GM21390 (cell line): ENCODE measurements around the gene EIF4E.
"Not testable (repeated sequence)": the region's sequence is repeated elsewhere in the genome, so short reads cannot be mapped to it uniquely, and the experiment has no call there.

ENCODE experiments used
- ATAC-seq: cut with Tn5 transposase; IDR thresholded peaks from one replicate; pipeline ENCODE4 v1.9.1; 2021; ENCODE audit not compliant: unreplicated experiment

Gene EIF4E

DNA sequence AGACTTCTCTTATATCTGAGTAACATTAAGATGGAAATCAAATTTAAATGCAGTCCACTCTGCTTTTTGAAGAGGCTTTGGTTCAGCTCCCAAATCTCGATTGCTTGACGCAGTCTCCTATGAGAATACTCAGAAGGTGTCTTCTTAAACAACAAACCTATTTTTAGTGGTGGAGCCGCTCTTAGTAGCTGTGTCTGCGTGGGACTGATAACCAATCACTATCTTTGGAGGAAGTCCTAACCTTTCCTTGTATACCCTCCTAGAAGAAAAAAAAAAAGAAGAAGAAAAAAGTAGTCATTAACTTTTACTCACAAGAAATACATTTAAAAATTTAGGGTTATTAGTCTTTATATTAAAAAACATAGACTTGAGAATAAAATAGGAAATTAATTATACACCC, 48.0 kb downstream of the EIF4E start:
- ATAC-seq: not testable (repeated sequence)

DNA sequence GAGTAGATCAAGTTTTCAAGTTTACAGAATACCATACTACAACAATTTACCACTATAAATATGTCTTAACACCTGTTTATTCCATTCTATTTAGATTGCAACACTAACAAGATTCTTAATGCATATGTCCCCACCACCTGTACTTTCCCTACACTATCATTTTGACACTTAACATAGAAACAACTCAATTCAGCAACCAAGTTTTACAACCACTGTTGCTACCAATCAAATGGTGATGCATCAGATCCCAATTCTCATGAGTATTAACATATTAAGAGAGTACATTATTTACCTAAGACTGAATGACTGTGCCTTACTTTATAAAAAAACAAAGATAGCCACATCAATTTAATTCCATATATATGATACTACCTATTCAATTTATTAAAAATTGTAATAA, 49.4 kb downstream of the EIF4E start:
- no peak for ATAC-seq

DNA sequence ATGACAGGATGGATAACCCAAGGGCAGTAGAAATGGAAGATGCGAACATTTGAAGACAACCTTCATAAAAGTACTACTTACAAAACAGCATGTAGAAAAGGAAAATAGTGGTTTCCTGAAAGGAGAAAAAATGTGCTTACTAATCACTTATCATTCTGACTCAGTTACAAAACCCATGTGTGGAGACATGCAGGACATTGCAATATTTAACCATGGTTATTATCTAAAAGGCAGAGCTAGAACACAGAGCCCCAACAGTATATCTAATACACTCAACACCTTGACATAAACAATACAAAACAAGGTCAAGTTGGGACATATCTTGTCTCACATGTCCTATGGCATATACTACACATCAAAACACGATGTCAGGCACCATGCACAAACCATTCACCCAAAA, 55.9 kb downstream of the EIF4E start:
- ATAC-seq: no peak

DNA sequence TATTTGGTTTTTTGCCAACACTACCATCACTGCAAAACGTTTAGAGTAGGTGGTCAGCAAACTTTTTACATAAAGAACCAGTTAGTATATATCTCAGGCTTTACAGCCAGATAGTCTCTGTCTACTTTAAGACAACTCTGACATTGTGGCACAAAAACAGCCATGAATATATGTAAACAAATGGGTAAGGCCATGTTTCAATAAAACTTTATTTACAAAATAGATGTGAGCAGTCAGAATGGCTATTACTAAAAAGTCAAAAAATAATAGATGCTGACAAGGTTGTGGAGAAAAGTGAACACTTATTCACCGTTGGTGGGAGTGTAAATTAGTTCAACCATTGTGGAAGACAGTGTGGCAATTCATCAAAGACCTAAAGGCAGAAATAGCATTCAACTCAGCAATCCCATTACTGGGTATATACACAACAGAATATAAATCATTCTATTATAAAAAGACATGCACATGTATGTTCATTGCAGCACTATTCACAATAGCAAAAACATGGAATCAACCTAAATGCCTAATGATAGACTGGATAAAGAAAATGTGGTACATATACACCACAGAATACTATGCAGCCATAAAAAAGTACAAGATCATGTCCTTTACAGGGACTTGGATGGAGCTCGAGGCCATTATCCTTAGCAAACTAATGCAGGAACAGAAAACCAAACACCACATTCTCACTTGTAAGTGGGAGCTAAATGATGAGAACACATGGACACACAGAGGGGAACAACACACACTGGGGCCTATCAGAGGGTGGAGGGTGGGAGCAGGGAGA, 56.6 kb downstream of the EIF4E start:
- ATAC-seq: not testable (repeated sequence)

DNA sequence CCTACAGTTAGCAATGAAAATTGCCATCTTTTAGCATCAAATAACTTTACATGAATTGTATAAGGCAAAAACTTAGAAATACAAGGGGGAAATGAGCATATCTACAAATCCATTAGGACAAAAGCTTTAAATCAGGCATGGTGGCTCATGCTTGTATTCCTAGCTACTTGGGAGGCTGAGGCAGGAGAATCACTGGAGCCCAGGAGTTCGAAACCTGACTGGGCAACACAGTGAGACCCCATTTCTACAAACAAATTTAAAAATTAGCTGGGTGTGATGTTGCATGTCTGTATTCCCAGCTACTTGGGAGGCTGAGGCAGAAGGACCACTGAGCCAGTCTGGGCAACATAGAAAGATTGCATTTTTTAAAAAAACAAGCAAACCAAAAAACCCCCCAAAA, 61.3 kb downstream of the EIF4E start:
- ATAC-seq: no peak

DNA sequence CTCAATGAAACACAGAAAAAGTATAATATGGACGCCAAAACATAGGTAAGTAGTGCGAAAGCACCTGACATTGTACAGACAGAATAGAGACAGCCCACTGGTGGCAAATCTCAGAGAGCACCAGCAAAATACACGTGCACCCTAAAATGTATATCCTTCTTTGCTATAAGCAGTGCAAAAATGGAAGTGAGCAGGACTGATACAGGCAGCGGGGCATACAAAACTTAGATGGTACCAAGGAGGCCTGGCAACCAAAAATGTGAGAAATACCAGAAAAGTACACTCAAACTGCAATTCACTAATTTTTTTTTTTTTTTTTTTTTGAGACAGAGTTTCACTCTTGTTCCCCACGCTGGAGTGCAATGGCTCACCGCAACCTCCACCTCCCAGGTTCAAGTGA, 63.9 kb downstream of the EIF4E start:
- no peak for ATAC-seq

DNA sequence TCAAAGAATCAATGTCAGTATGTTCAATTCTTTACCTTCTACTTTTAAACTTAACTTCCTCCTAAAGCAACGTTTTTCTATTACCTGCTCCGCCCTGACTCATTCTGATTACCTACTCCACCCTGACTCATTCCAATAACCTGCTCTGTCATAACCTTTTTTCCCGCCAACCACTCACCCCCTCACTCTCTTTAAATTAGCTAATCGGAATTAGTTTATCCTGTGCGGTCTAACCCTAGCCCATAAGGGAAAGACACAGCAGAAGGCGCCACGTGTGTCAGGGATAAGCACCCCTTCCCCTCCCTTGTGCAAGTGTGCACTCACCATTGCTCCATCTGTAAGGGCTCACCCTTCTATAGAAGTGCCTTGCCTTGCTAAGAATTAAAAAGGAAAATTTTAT, 64.4 kb downstream of the EIF4E start:
- ATAC-seq: no peak

DNA sequence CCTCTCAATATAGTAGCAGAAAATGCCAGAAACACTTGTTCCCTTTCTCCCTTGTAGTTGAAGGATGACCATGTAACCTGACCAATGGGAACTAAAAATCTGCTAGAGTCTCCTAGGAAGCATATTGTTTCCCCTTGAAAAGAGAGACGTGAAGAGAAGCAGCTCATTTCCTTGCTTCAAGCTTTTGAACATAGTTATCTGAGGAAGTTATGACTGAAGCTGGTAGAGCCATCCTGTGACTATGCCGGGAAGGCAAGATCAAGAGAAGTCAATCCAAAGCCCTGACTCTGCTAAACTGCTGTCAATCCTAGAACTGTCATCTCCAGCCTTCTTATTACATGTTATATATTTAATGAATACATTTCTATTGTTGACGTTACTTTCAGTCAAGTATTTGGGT, 66.6 kb downstream of the EIF4E start:
- ATAC-seq: no peak

DNA sequence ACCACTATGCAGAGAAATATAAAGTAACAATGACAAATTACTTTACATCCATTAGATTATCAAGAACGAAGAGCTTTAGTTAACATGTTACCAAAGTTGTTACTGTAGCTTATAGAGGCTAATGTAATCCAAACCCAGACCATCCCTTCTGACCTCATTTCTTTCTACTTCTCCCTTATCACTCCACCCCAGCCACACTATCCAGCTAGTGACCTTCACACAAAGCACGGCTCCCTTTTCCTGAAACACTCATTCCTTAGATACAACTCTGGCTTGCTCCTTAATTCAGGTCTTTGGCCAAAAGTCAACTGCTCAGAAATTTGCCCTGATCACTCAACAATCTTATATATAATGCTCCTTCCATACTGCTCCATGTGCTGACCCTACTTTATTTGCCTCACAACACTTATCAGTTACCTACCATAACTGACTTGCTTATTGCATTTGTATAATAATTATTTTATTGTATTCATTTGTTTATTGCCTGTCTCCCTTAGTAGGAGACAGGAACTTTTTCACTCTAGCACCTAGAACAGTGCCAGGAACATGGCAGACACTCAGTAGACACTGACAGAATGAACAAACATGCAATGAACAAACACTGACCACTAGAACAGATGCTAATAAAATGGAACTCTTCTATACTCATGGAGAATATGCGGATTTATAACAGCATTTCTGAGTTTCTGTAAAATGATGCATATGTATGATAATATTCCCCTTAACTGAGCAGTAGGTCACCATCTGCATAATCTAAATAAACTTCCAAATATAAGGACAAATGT, 67.6 kb downstream of the EIF4E start:
- no peak for ATAC-seq

DNA sequence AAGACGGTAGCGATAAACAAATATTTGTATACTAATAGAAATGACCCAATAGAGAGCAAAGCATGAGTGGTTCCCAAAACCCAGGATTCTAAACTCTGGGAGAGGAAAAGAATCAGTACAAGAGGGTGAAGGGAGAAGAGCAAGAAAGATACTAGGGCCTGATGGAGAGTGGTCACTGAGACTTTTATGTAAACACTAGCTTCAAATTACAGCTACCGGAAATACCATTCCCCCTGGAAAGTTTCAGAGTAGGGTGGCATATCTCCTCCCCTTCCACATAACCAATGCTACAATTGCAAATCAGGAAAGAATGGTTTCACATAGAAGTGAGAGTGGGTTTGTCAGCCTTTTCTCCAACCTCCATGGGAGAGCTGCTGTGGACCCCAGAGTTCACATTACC, 77.1 kb downstream of the EIF4E start:
- ATAC-seq: no peak

DNA sequence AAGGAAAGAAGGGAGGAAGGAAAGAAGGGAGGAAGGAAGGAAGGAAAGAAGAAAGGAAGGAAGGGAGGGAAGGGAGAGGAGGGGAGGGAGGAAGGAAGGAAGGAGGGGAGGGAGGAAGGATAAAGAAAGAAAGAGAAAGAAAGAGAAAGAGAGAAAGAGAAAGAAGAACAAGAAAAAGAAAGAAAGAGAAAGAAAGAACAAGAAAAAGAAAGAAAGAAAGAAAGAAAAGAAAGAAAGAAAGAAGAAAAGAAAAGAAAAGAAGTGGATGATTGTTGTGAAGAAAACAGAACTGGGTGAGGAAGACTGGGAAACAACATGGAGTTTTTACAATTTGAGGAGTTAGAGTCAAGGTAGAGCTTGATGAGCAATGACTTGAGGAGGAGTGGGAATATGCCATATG, 78.0 kb downstream of the EIF4E start:
- no peak for ATAC-seq

DNA sequence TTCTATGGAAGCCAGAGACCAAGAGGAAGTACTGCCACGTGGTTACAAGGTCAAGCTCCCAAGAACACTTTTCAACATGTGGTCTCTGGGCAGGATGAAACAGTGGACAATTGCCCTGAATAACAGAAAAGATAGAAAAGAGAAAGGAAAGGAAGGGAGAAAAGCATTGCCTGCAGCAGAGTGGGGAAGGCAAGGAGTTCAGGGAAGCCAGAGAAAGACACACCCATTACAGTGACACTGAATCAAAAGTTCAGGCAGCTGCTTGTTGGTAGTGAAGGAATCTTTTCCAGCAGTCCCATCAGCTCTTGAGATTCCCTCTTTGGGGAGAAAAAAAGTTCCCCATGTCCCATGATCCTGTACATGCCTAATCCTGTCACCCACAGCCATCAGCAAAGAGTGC, 80.5 kb downstream of the EIF4E start:
- ATAC-seq: no peak

DNA sequence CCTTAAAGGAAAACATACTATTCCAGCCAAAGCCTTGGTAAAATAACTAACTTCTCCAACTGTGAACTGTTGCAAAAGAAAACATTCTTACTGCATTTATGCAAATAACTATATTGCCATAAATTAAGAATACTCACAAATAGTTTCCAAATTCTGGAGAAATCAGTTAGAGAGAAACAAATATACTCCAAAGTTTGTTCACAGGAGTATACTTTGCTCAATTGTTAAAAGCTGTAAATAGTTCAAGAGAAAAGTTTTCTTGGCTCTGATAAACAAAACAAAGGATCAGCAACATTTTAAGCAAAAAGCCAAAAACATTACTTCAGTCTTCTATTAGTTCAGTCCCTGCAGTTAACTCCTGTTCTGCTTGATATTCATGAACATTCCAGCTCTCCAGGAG, 83.0 kb downstream of the EIF4E start:
- no peak for ATAC-seq

DNA sequence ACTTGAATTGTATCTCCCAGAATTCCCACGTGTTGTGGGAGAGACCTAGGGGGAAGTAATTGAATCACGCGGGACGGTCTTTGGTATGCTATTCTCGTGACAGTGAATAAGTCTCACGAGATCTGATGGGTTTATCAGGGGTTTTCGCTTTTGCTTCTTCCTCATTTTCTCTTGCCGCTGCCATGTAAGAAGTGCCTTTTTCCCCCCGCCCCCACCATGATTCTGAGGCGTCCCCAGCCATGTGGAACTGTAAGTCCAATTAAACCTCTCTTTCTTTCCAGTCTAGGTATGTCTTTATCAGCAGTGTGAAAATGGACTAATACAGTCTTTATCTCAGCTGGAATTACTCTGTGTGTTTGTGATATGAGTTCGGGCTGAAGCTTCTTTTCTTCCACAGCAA, 86.0 kb downstream of the EIF4E start:
- not testable (repeated sequence) for ATAC-seq

DNA sequence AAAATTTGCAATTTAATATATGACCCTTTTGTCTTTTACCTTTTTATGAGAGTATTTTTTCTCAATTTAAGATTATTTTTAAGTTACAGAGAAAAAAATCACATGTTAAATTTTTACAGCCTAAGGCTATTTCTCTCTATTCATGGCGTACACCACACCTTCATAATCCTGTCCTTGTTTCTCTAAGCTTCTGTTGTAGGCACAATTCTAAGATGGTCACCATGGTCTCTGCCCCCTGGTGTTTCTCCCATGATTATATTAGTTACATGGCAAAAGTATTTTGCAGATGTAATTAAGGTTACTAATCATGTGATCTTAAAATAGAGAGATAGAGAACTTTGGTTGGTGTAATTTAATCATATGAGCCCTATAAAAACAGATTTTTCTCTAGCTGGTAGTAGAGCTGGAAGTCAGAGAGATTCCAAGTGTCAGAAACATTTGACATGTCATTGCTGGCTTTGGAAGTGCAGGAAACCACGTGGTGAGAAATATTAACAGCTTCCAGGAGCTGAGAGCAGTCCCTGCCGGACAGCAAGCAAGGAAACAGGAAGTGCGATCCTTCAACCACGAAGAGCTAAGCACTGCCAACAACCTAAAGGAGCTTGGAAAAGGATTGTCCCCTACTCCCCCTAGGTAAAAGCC, 89.8 kb downstream of the EIF4E start:
- ATAC-seq: no peak

DNA sequence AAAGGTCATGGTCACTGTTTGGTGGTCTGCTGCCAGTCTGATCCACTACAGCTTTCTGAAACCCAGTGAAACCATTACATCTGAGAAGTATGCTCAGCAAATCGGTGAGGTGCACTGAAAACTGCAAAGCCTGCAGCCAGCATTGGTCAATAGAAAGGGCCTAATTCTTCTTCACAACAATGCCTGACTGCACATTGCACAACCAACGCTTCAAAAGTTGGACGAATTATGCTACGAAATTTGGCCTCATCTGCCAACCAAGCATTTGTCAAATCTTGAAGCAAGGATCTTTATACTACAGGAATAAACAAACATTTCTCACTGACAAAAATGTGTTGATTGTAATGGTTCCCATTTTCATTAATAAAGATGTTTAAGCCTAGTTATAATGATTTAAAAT, 90.4 kb downstream of the EIF4E start:
- ATAC-seq: no peak

DNA sequence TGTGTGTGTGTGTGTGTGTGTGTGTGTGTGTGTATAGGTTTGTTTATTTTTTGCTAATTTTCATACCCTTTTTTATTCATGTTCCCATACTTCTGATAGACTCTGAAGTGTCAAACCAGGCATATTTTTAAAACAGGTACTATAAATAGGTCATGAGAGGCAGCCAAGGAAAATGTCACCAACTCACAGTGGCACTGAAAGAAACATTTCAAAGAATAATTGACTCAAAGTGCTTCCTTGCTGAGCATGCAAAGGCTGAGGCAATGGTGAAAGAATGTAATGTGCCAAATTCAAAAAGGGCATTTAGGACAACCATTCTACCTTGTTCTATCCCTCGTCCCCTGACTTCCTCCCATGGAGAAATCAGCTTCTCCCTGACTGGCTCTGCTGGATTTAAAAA, 95.5 kb downstream of the EIF4E start:
- no peak for ATAC-seq

DNA sequence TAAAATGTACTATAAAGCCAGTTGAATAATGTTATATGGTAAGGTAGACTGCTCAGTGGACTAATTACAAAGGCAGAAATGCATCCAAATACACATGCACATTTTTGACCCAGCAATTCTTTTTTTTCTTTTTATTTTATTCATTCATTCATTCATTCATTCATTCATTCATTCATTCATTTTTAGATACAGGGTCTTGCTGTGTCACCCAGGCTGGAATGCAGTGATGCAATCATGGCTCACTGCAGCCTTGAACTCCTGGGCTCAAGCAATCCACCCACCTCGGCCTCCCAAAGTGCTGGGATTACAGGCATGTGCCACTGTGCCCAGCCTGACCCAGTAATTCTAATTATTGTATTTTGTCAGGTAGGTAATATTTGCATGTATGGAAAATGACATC, 97.9 kb downstream of the EIF4E start:
- ATAC-seq: not testable (repeated sequence)
